SK-N-MC (cell line): ENCODE data around the gene PLEKHA6.

Experiments
- DNase-seq: peaks from one replicate; pipeline ENCODE4 v3.0.0-alpha.2; 2011; ENCODE audit warnings: low read depth, low spot score
- H3K27ac ChIP-seq: fragments of 200-600 bp; sonication (generic); 2 replicates; pipeline ENCODE4 v1.5.1; 2016; ENCODE audit warnings: mixed run types
- H3K36me3 ChIP-seq: fragments of 200-600 bp; sonication (generic); 2 replicates; pipeline ENCODE4 v1.6.1; 2017; ENCODE audit warnings: antibody characterized with exemption, low read length, mixed read lengths; ENCODE audit not compliant: insufficient read depth
- H3K4me3 ChIP-seq: fragments of 200-600 bp; sonication (generic); 2 replicates; pipeline ENCODE4 v1.5.1; 2016
- H3K9ac ChIP-seq: fragments of 200-600 bp; sonication (generic); 2 replicates; pipeline ENCODE4 v1.8.0; 2017; ENCODE audit warnings: mixed run types, mixed read lengths; ENCODE audit not compliant: insufficient read length
- H3K9me3 ChIP-seq: fragments of 200-600 bp; sonication (generic); 2 replicates; pipeline ENCODE4 v1.6.1; 2017; ENCODE audit warnings: low read depth, mild to moderate bottlenecking, antibody characterized with exemption, low read length, moderate library complexity, mixed read lengths
- EZH2 ChIP-seq: fragments of 200-600 bp; sonication (generic); IDR thresholded peaks from one replicate; pipeline ENCODE4 v1.6.1; 2017; ENCODE audit warnings: antibody characterized with exemption
- FOXP2 ChIP-seq: optimal IDR thresholded peaks from 2 replicates; pipeline ENCODE3; 2011; ENCODE audit warnings: mild to moderate bottlenecking, moderate library complexity; ENCODE audit not compliant: insufficient read depth; ENCODE audit errors: extremely low read length, control extremely low read depth
- POLR2AphosphoS5 ChIP-seq: IDR thresholded peaks from 2 replicates; pipeline ENCODE4 v1.6.1; 2012; ENCODE audit warnings: mild to moderate bottlenecking, low read depth, low read length, borderline replicate concordance

The PLEKHA6 gene

GRCh38 chr1:204219971-204220616, 139.6 kb downstream of the PLEKHA6 start:
- Histone ChIP-seq H3K9ac (no peak overlapping the region), H3K9me3 (no peaks in the 10 kb centered on the region), H3K4me3 (no peak overlapping the region), H3K36me3 (no peaks in the 10 kb centered on the region), H3K27ac (no peak overlapping the region)
- no peak for DNase-seq
- TF ChIP-seq POLR2AphosphoS5 (no peak), FOXP2 (no peak), EZH2 (no peak)

- no peak for DNase-seq
- H3K27ac ChIP-seq = no peak overlapping the region
- TF ChIP-seq FOXP2 (no peak), EZH2 (no peak), POLR2AphosphoS5 (no peak)
- H3K9me3 ChIP-seq = no peaks in the 10 kb centered on the region
- no peak overlapping the region for H3K9ac ChIP-seq
- no peak overlapping the region for H3K4me3 ChIP-seq
- no peaks in the 10 kb centered on the region for H3K36me3 ChIP-seq
Measured at GRCh38 chr1:204218552-204218951, 141.2 kb downstream of the PLEKHA6 start.

GRCh38 chr1:204217648-204218000, 142.1 kb downstream of the PLEKHA6 start:
- no peak overlapping the region for H3K4me3 ChIP-seq
- DNase-seq = no peak
- H3K27ac ChIP-seq = no peak overlapping the region
- H3K9me3 ChIP-seq = no peaks in the 10 kb centered on the region
- no peak overlapping the region for H3K9ac ChIP-seq
- TF ChIP-seq POLR2AphosphoS5 (no peak), EZH2 (no peak), FOXP2 (no peak)
- H3K36me3 ChIP-seq = no peaks in the 10 kb centered on the region

GRCh38 chr1:204216880-204217647, 142.7 kb downstream of the PLEKHA6 start:
- TF ChIP-seq POLR2AphosphoS5 = no peak
- no peak for TF ChIP-seq FOXP2
- no peak for TF ChIP-seq EZH2
- Histone ChIP-seq H3K4me3 (no peak overlapping the region), H3K9ac (no peak overlapping the region), H3K9me3 (no peaks in the 10 kb centered on the region), H3K27ac (no peak overlapping the region), H3K36me3 (no peaks in the 10 kb centered on the region)
- no peak for DNase-seq

GRCh38 chr1:204216236-204216635, 143.5 kb downstream of the PLEKHA6 start:
- no peak for DNase-seq

GRCh38 chr1:204213668-204214662, 145.8 kb downstream of the PLEKHA6 start, which contains the start of gene GOLT1A:
Gene GOLT1A, minus strand, starts transcription at chr1:204213988. Its CDS starts 82 bp downstream, at chr1:204213906.
- Histone ChIP-seq H3K4me3 (peak within 1 kb of the TSS; percentile 40), H3K9ac (no peak within 1 kb of the TSS), H3K36me3 (no peaks in the 10 kb centered on the region), H3K27ac (no peak within 1 kb of the TSS), H3K9me3 (no peaks in the 10 kb centered on the region)
- DNase-seq = peak; percentile 18
- TF ChIP-seq EZH2 (no peak), POLR2AphosphoS5 (no peak), FOXP2 (no peak)

More at GRCh38 chr1:204216236-204216635, 143.5 kb downstream of the PLEKHA6 start:
- Histone ChIP-seq H3K9ac (no peak overlapping the region), H3K27ac (no peak overlapping the region), H3K4me3 (no peak overlapping the region), H3K9me3 (no peaks in the 10 kb centered on the region), H3K36me3 (no peaks in the 10 kb centered on the region)
- TF ChIP-seq POLR2AphosphoS5 (no peak), FOXP2 (no peak)

GRCh38 chr1:204212715-204213114, 147.0 kb downstream of the PLEKHA6 start:
- DNase-seq = no peak
- Histone ChIP-seq H3K9me3 (no peaks in the 10 kb centered on the region), H3K4me3 (no peak overlapping the region), H3K9ac (no peak overlapping the region), H3K36me3 (no peaks in the 10 kb centered on the region), H3K27ac (no peak overlapping the region)
- TF ChIP-seq EZH2 = no peak
- no peak for TF ChIP-seq POLR2AphosphoS5
- no peak for TF ChIP-seq FOXP2

GRCh38 chr1:204211046-204211445, 148.7 kb downstream of the PLEKHA6 start:
- Histone ChIP-seq H3K9ac (no peak overlapping the region), H3K4me3 (no peak overlapping the region), H3K27ac (no peak overlapping the region), H3K36me3 (no peaks in the 10 kb centered on the region), H3K9me3 (no peaks in the 10 kb centered on the region)
- no peak for DNase-seq
- TF ChIP-seq EZH2 (no peak), POLR2AphosphoS5 (no peak), FOXP2 (no peak)
